Ovary (tissue), 9 donors: Measurements from ENCODE around the gene GAREM1. TPM values are rescaled to one million over a fixed set of nuclear protein-coding genes. Genes with fewer than 3 reads are reported as not detected.

Experiments used
- DNase-seq, 5 donors: peaks; one replicate each; pipeline ENCODE4 v3.0.0-alpha.2; 2019 to 2020
- H3K27ac ChIP-seq, 2 donors: fragments of 200-600 bp; one replicate each; pipeline versions ENCODE4 v1.5.1 to v1.8.0; 2019 to 2022
- H3K27me3 ChIP-seq: fragments of 200-600 bp; one replicate; pipeline ENCODE4 v1.8.0; 2022
- H3K36me3 ChIP-seq: fragments of 200-600 bp; sonication (generic); one replicate; pipeline ENCODE4 v1.5.1; 2019
- H3K4me1 ChIP-seq: one replicate; pipeline ENCODE4 v1.8.1; 2013; ENCODE audit warnings: mild to moderate bottlenecking, moderate library complexity; ENCODE audit not compliant: insufficient read depth
- H3K4me3 ChIP-seq: fragments of 200-600 bp; sonication (generic); one replicate; pipeline ENCODE4 v1.5.1; 2017
- H3K9me3 ChIP-seq, 2 donors: fragments of 200-600 bp in 1 of 2; sonication (generic) in 1 of 2; one replicate each; pipeline versions ENCODE4 v1.5.1 to v1.8.1; 2013 to 2019; ENCODE audit warnings: mild to moderate bottlenecking in 1 of 2, moderate library complexity in 1 of 2
- CTCF ChIP-seq, 3 donors: fragments of 450-650 bp in 2 of 3; fragments of 200-600 bp in 1 of 3; IDR thresholded peaks; one replicate each; pipeline versions ENCODE4 v1.5.1 to v1.8.0; 2016 to 2022; ENCODE audit warnings: antibody characterized with exemption in 3 of 3, mild to moderate bottlenecking in 1 of 3
- EP300 ChIP-seq: sonication (generic); formaldehyde crosslinking; IDR thresholded peaks from one replicate; pipeline ENCODE4 v1.6.1; 2017; ENCODE audit warnings: antibody characterized with exemption
- POLR2A ChIP-seq: fragments of 450-650 bp; IDR thresholded peaks from one replicate; pipeline ENCODE4 v1.6.1; 2017; ENCODE audit warnings: antibody characterized with exemption, mild to moderate bottlenecking, moderate library complexity
- WGBS, 3 donors: extraction: QIAGEN DNeasy Blood & Tissue Kit in 1 of 3; methylation state at CpG; one replicate each; pipeline versions ENCODE4 v1.1.5 to v1.1.7; 2013 to 2017; 5-methylcytosine and 5-hydroxymethylcytosine counted together
- intact Hi-C, 4 donors: fragments of 100-400 bp; cut with DNase I; formaldehyde crosslinking; loops; one replicate each; pipeline versions ENCODE4 v1.11.0 to v1.15.1; 2022 to 2023
- polyA plus RNA-seq, 2 donors: library from polyadenylated mRNA; stranded (reverse); fragments of 200-250 nt in 1 of 2; fragments of 350-450 nt in 1 of 2; fragmentation: Illumina TruSeq in 1 of 2; extraction: RNeasy Lipid Tissue Mini Kit (QIAGEN cat#74804) in 1 of 2; gene quantifications; one replicate each; pipeline ENCODE4 v1.2.3, GENCODE V29; 2013 to 2014
- total RNA-seq, 7 donors: library from RNA; depleted of rRNA in 2 of 7; stranded (reverse); fragments of >200 nt in 2 of 7; fragmentation: NEBNext Ultra II Directional in 3 of 7; extraction: Animal tissue kit (Norgen Biotek cat#: 25700) in 3 of 7; gene quantifications; one replicate each; pipeline versions ENCODE4 v1.1.0 to v1.2.4, GENCODE V29; 2016 to 2023
- donor health status: DM: no; HTN: no; CAD: no; lungs with moderate emphysema.
- donor health status: DM: no; HTN: no; CAD: no.
- donor health status: Bipolar disorder and iron deficiency.
- donor health status: DM: yes; HTN: yes; CAD: no.
- donor health status: DM: no; HTN: no; CAD: no.
- donor health status: DM: yes; HTN: yes; CAD: no.

The GAREM1 gene
- total and polyA plus RNA-seq, 9 donors: 2.7 to 15.2 (median 7.1) TPM

GRCh38 chr18:32277549-32277948 lies 193.1 kb downstream of the GAREM1 start:
- no peaks in the 10 kb centered on the region for H3K9me3 ChIP-seq
- H3K36me3 ChIP-seq: no peaks in the 10 kb centered on the region
- H3K4me1 ChIP-seq: peaks cover 4% of the 10 kb centered on the region
- no peak overlapping the region for H3K4me3 ChIP-seq
- intact Hi-C loops: loop anchor here in 1 of 4 donors (10.0 kb wide), 1 partner anchor 277 kb away; no protein-coding TSS in a partner anchor
- WGBS, 3 donors: 49 to 52% (median 50%) methylated on average over 2 of the region's 2 CpGs
- no peak for DNase-seq
- H3K27me3 ChIP-seq: no peaks in the 10 kb centered on the region
- no peak overlapping the region for H3K27ac ChIP-seq
- no peak for TF ChIP-seq EP300

GRCh38 chr18:32276906-32277305 lies 193.8 kb downstream of the GAREM1 start:
- Histone ChIP-seq H3K4me1 (peaks cover 4% of the 10 kb centered on the region), H3K9me3 (no peaks in the 10 kb centered on the region), H3K27me3 (no peaks in the 10 kb centered on the region), H3K27ac (no peak overlapping the region), H3K4me3 (no peak overlapping the region), H3K36me3 (no peaks in the 10 kb centered on the region)
- intact Hi-C loops: loop anchor here in 1 of 4 donors (10.0 kb wide), 1 partner anchor 278 kb away; no protein-coding TSS in a partner anchor
- 92 to 98% (median 96%) methylated on average over 4 of the region's 4 CpGs for WGBS, 3 donors
- TF ChIP-seq CTCF (IDR thresholded peaks at IDR 0.05): no peak
- no peak for TF ChIP-seq POLR2A
- TF ChIP-seq EP300: no peak
- DNase-seq: no peak

DNA sequence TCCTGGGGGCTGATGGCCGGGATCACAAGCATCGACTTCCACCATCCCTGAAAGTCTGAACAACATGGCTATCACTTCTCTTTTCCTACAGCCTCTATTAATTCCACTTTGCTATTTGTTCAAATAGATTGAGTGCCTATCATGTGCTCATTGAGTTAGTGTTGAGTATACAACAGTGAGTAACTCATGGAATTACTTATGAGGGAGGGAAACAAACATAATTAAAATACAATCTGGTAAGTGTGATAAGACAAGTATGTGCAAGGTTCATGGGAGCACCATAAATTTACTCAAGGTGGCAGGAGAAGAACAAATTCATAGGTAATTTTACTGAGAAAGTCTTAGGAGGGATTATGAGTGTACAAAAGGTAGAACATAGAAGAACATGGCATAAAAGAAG lies 194.4 kb downstream of the GAREM1 start:
- TF ChIP-seq CTCF (IDR thresholded peaks at IDR 0.05) (no peak), EP300 (no peak), POLR2A (no peak)
- intact Hi-C loops: loop anchor here in 1 of 4 donors (10.0 kb wide), 1 partner anchor 279 kb away; no protein-coding TSS in a partner anchor
- H3K27ac ChIP-seq: no peak overlapping the region

GRCh38 chr18:32275221-32275620 lies 195.5 kb downstream of the GAREM1 start:
- 94 to 99% (median 98%) methylated on average over 8 of the region's 8 CpGs for WGBS, 3 donors
- no peak for DNase-seq
- H3K27ac ChIP-seq: no peak overlapping the region
- H3K36me3 ChIP-seq: no peaks in the 10 kb centered on the region
- TF ChIP-seq POLR2A (no peak), EP300 (no peak), CTCF (IDR thresholded peaks at IDR 0.05) (no peak)
- H3K4me3 ChIP-seq: no peak overlapping the region
- H3K9me3 ChIP-seq: no peaks in the 10 kb centered on the region
- H3K27me3 ChIP-seq: no peaks in the 10 kb centered on the region
- intact Hi-C loops: loop anchor here in 1 of 4 donors (10.0 kb wide), 1 partner anchor 280 kb away; no protein-coding TSS in a partner anchor
- H3K4me1 ChIP-seq: peaks cover 3% of the 10 kb centered on the region

More for the DNA sequence above, 194.4 kb downstream of the GAREM1 start:
- 95 to 99% (median 96%) methylated on average over 2 of the region's 2 CpGs for WGBS, 3 donors
- Histone ChIP-seq H3K9me3 (no peaks in the 10 kb centered on the region), H3K36me3 (no peaks in the 10 kb centered on the region), H3K4me3 (no peak overlapping the region), H3K27me3 (no peaks in the 10 kb centered on the region), H3K4me1 (peaks cover 4% of the 10 kb centered on the region)
- DNase-seq: no peak

DNA sequence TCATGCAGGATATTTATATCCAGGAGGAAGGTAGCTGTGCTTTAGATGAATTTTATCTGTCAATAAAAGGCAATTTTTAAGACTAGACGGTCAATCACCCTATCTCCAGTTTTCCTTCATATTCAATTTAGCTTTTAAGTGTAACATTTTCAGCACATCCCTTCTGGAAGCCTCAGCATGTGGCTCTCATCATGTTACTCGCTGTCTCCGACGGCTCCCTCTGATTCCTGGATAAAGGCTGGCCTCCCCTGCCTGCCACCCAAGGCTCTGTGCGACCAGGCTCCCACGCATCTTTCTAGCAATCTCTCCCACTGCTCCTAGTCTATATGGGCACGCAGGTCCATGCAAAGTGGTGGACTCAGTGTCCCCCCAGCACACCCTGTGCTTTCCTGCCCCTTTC lies 196.4 kb downstream of the GAREM1 start:
- intact Hi-C loops: loop anchor here in 3 of 4 donors (5.0 to 10.0 kb wide), 3 partner anchors 198 to 280 kb away; partner anchors contain the start of gene GAREM1 (in 2 of the 3)
- no peak overlapping the region for H3K27ac ChIP-seq
- peaks cover 3% of the 10 kb centered on the region for H3K4me1 ChIP-seq
- 78 to 84% (median 79%) methylated on average over 7 of the region's 7 CpGs for WGBS, 3 donors
- H3K9me3 ChIP-seq: no peaks in the 10 kb centered on the region
- H3K36me3 ChIP-seq: no peaks in the 10 kb centered on the region
- no peak overlapping the region for H3K4me3 ChIP-seq
- H3K27me3 ChIP-seq: no peaks in the 10 kb centered on the region
- no peak for DNase-seq
- TF ChIP-seq POLR2A: no peak
- no peak for TF ChIP-seq CTCF (IDR thresholded peaks at IDR 0.05)
- no peak for TF ChIP-seq EP300
